Glutamatergic neuron (in vitro differentiated cells): Measurements from ENCODE around the gene TIPARP. TPM values are rescaled to one million over a fixed set of nuclear protein-coding genes. Genes with fewer than 3 reads are reported as not detected.
"Not testable (repeated sequence)": the region's sequence is repeated elsewhere in the genome, so short reads cannot be mapped to it uniquely, and the experiment has no call there.

ENCODE experiments used
- DNase-seq: peaks from one replicate; pipeline ENCODE4 v3.0.0; 2022
- H3K27ac Mint-ChIP-seq: one replicate; pipeline ENCODE4 v1.8.0; 2020; ENCODE audit warnings: mild to moderate bottlenecking, mixed read lengths, inconsistent platforms; ENCODE audit not compliant: unreplicated experiment
- H3K27me3 Mint-ChIP-seq: one replicate; pipeline ENCODE4 v1.8.0; 2020; ENCODE audit warnings: mild to moderate bottlenecking, moderate library complexity, mixed read lengths, inconsistent platforms; ENCODE audit not compliant: unreplicated experiment
- H3K36me3 Mint-ChIP-seq: one replicate; pipeline ENCODE4 v1.8.0; 2020; ENCODE audit warnings: mild to moderate bottlenecking, mixed read lengths, inconsistent platforms; ENCODE audit not compliant: unreplicated experiment
- H3K4me1 Mint-ChIP-seq: one replicate; pipeline ENCODE4 v1.8.0; 2020; ENCODE audit warnings: mild to moderate bottlenecking, low read depth, mixed read lengths, inconsistent platforms; ENCODE audit not compliant: unreplicated experiment
- H3K4me3 Mint-ChIP-seq: one replicate; pipeline ENCODE4 v1.8.0; 2020; ENCODE audit warnings: mild to moderate bottlenecking, mixed read lengths, inconsistent platforms; ENCODE audit not compliant: unreplicated experiment
- H3K9me3 Mint-ChIP-seq: one replicate; pipeline ENCODE4 v1.8.0; 2020; ENCODE audit warnings: mild to moderate bottlenecking, moderate library complexity, mixed read lengths, inconsistent platforms; ENCODE audit not compliant: unreplicated experiment
- total RNA-seq: library from RNA; stranded (reverse); fragmentation: NEBNext Ultra II Directional; extraction: Animal tissue kit (Norgen Biotek cat#: 25700); gene quantifications from one replicate; pipeline ENCODE4 v1.2.1, GENCODE V29; 2021; ENCODE audit not compliant: unreplicated experiment
- TF ChIP-seq, protein P1 (sequence below): fragments of 200-600 bp; sonication (generic); IDR thresholded peaks from one replicate; pipeline ENCODE4 v1.5.0; 2021; ENCODE audit not compliant: partially characterized antibody, unreplicated experiment

The TIPARP gene
- total RNA-seq, 1 donor from 2014 or later: 9.5 TPM

DNA sequence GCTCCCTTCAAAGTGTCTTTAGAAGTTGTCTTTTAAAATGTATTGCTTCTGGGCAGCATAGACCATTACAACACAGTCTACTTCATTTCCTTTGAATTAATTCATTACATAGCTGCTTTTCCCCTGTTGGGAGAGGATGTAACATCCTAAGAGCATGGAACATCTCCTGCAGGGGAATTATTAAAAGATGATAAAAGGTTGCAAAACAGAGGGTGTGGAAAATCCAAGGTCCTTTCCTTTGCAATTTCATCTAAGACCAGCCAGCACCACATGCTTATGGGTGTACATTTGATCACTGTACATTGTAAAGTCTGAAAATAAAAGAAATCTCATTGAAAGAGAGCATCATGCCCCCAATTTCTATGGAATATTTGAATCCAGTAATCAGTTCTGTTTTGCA, 57.4 kb downstream of the TIPARP start:
- Mint-ChIP-seq H3K27ac (no peak overlapping the region), H3K27me3 (peaks cover 1% of the 10 kb centered on the region), H3K36me3 (no peaks in the 10 kb centered on the region), H3K4me1 (no peaks in the 10 kb centered on the region), H3K4me3 (no peak overlapping the region), H3K9me3 (no peaks in the 10 kb centered on the region)
- TF ChIP-seq, protein P1, sequence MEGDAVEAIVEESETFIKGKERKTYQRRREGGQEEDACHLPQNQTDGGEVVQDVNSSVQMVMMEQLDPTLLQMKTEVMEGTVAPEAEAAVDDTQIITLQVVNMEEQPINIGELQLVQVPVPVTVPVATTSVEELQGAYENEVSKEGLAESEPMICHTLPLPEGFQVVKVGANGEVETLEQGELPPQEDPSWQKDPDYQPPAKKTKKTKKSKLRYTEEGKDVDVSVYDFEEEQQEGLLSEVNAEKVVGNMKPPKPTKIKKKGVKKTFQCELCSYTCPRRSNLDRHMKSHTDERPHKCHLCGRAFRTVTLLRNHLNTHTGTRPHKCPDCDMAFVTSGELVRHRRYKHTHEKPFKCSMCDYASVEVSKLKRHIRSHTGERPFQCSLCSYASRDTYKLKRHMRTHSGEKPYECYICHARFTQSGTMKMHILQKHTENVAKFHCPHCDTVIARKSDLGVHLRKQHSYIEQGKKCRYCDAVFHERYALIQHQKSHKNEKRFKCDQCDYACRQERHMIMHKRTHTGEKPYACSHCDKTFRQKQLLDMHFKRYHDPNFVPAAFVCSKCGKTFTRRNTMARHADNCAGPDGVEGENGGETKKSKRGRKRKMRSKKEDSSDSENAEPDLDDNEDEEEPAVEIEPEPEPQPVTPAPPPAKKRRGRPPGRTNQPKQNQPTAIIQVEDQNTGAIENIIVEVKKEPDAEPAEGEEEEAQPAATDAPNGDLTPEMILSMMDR: no peak
- no peak for DNase-seq

DNA sequence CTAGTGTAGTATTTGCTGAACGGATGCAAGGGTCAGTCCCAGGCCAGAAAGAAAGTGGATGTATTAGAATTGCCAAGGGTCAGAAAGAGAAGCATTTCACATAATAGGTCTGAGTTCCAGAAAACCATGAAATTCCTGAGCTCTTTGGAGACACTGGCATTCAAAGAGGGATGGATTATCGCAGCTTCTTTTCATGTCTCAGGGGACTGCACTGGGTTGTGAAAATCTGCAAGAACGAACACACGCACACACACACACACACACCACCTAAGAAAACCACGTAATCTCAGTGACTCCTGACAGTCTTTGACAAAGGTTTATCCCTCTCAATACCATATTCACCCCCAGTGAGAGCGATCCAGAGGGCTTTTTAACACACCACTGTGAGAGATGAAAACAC, 57.9 kb downstream of the TIPARP start:
- Mint-ChIP-seq H3K9me3 (no peaks in the 10 kb centered on the region), H3K27me3 (peaks cover 1% of the 10 kb centered on the region), H3K4me3 (no peak overlapping the region), H3K4me1 (no peaks in the 10 kb centered on the region), H3K36me3 (no peaks in the 10 kb centered on the region), H3K27ac (no peak overlapping the region)
- TF ChIP-seq, protein P1: no peak
- DNase-seq: no peak

DNA sequence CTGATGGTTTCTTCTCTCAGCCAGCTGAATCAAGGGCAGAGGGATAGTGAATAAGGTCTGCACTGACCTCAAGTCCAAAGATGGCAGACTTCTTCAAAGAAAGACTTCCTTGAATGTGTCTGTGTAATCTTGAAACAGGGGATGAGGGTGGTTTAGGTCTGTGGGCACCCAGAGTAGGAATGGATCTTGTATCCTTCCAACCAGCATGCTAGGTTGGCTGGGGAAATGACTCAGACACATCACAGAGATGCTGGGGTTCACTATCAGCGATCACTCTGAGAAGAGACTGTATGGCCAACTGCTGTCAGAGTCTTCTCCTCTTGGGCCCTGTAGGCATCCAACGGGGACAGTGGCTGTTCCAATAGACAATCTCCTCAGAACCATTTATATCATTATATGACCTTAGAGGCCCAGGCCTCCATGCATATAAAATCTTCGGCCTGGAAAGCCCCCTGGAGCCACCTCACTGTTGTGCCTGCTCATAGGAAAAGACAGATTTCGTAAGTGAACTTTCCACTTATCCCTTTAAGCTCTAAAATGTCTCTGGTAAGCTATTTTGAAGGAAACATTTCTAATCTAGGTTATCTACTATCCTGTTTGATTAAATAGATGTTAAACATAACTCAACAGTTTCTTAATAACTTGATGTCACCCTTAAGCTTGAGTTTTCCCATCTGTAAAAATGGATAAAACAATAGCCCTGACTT, 58.5 kb downstream of the TIPARP start:
- TF ChIP-seq, protein P1: no peak
- no peak for DNase-seq
- H3K9me3 Mint-ChIP-seq: no peaks in the 10 kb centered on the region
- H3K27me3 Mint-ChIP-seq: peaks cover 1% of the 10 kb centered on the region
- no peak overlapping the region for H3K4me3 Mint-ChIP-seq
- no peaks in the 10 kb centered on the region for H3K4me1 Mint-ChIP-seq
- H3K36me3 Mint-ChIP-seq: no peaks in the 10 kb centered on the region
- H3K27ac Mint-ChIP-seq: no peak overlapping the region

DNA sequence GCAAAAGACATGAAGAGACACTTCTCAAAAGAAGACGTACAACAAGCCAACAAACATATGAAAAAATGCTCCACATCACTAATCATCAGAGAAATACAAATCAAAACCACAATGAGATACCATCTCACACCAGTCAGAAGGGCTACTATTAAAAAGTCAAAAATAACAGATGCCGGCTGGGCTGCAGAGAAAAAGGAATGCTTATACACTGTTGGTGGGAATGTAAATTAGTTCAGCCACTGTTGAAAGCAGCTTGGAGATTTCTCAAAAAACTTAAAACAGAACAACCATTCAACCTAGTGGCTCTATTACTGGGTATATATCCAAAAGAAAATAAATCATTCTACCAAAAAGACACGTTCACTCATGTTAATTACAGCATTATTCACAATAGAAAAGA, 60.3 kb downstream of the TIPARP start:
- not testable (repeated sequence) for DNase-seq, H3K9me3 Mint-ChIP-seq, H3K27me3 Mint-ChIP-seq, H3K36me3 Mint-ChIP-seq, H3K27ac Mint-ChIP-seq, H3K4me3 Mint-ChIP-seq, H3K4me1 Mint-ChIP-seq

DNA sequence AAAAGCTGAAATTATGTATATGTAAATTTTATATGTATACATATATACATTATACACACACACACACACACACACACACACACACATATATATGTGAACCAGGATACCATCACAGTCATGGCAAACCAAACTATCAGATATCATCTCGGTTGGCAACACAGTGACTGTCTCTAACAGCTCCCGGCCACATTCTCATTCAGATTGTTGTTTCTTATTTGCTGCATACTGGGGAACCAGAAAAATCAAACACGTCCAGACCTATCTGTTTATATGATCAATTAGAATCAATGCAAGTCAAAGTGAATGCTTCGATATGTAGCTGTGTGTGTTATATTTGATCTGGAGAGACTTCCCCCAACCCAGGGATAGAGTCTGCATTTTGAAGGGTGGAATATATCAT, 61.1 kb downstream of the TIPARP start:
- H3K36me3 Mint-ChIP-seq: no peaks in the 10 kb centered on the region
- H3K27me3 Mint-ChIP-seq: peaks cover 1% of the 10 kb centered on the region
- no peak overlapping the region for H3K27ac Mint-ChIP-seq
- H3K4me3 Mint-ChIP-seq: no peak overlapping the region
- H3K9me3 Mint-ChIP-seq: no peaks in the 10 kb centered on the region
- no peak for DNase-seq
- TF ChIP-seq, protein P1: no peak
- no peaks in the 10 kb centered on the region for H3K4me1 Mint-ChIP-seq

DNA sequence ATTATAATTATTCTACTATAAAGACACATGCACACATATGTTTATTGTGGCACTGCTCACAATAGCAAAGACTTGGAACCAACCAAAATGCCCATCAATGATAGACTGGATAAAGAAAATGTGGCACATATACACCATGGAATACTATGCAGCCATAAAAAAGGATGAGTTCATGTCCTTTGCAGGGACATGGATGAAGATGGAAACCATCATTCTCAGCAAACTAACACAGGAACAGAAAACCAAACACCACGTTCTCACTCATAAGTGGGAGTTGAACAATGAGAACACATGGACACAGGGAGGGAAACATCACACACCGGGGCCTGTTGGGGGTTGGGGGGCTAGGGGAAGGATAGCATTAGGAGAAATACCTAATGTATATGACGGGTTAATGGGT, 62.7 kb downstream of the TIPARP start:
- DNase-seq, H3K9me3 Mint-ChIP-seq, H3K4me3 Mint-ChIP-seq, H3K36me3 Mint-ChIP-seq, H3K27me3 Mint-ChIP-seq, H3K4me1 Mint-ChIP-seq, H3K27ac Mint-ChIP-seq: not testable (repeated sequence)
